Measurements from ENCODE around the gene PRM3. TPM values are rescaled to one million over a fixed set of nuclear protein-coding genes. Genes with fewer than 3 reads are reported as not detected.

The PRM3 gene
- total RNA-seq, 1 donor from 2014 or later: not detected

DNA sequence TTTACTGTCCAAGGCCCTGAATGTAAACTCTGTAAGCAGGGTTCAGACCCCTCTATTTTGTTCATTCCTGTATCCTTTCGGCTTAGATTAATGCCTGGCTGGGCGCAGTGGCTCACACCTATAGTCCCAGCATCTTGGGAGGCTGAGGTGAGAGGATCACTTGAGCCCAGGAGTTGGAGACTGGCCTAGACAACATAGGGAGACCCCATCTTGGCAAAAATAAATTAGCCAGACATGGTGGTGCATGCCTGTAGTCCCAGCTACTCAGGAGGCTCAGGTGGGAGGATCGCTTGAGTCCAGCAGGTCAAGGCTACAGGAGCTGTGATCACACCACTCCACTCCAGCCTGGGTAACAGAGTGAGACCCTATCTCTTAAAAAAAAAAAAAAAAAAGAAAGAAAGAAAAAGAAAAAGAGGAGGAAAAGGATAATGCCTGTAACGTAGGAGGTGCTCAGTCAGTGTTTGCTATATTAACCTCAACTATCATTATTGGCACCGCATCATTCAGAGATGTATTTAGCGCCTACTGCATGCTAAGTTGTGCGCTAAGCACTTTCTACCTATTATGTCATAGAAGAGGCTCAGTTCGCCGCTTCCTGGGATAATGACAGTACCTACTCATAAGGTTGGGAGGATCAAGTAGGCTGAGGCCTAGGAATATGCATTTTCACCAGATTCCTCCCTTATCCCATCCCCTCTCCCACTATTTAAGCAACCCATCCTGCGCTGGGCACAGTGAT is 22.5 kb downstream of the PRM3 start:
- Histone ChIP-seq H3K4me3 (no peak overlapping the region), H3K4me1 (peaks cover 7 to 9% of the 10 kb centered on the region in 2 donors), H3K27me3 (no peaks in the 10 kb centered on the region), H3K36me3 (no peaks in the 10 kb centered on the region), H3K27ac (no peak overlapping the region), H3K9me3 (no peaks in the 10 kb centered on the region)
- intact Hi-C loops (cut with DNase I): loop anchor here (10.0 kb wide), 2 partner anchors 116 to 414 kb away; partner anchors contain the start of gene SNN
- no peak for TF ChIP-seq CTCF (IDR thresholded peaks at IDR 0.05)
- DNase-seq (ENCODE audit: low spot score in 2 of 2): no peak

DNA sequence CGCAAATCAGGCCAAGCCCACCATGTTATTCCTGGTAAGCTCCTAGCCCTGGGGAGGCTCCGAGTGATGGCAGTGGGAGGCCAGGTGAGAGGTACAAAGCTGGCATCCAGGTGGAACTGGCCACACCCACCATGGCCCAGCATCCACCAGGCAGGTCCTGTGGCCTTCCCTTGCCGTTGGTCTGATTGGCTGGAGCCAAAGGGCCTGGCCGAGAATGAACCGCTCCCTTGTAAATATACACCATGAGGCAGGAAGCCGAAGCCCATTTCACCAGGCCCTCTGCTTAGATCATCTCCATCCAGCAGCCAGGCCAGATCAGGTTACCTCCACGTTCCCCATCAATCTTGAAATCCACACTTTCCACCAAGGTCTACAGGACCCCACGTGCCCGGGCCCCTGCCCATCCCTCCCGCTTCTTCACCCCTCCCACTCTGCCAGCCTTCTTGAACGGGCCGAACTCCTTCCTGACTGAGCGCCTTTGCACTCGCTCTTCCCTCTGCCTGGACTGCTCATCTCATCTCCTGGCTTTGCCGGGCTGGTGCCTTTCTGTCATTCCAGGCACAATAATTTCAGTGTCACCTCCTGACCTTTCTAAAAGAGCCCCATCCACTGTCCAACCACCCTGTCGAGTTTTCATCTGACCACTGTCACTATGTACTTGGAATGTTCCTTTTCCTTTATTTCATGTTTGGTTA is 23.2 kb downstream of the PRM3 start:
- intact Hi-C loops (cut with DNase I): loop anchor here (10.0 kb wide), 2 partner anchors 115 to 415 kb away; partner anchors contain the start of gene SNN
- H3K36me3 ChIP-seq: no peaks in the 10 kb centered on the region
- no peak overlapping the region for H3K27ac ChIP-seq
- no peaks in the 10 kb centered on the region for H3K9me3 ChIP-seq
- TF ChIP-seq CTCF (IDR thresholded peaks at IDR 0.05): no peak
- H3K4me1 ChIP-seq: peaks cover 7 to 9% of the 10 kb centered on the region in 2 donors
- no peaks in the 10 kb centered on the region for H3K27me3 ChIP-seq
- no peak overlapping the region for H3K4me3 ChIP-seq
- DNase-seq (ENCODE audit: low spot score in 2 of 2): no peak

GRCh38 chr16:11249233-11250061 is 24.0 kb downstream of the PRM3 start:
- Histone ChIP-seq H3K4me3 (no peak overlapping the region), H3K27ac (no peak overlapping the region), H3K36me3 (no peaks in the 10 kb centered on the region), H3K9me3 (no peaks in the 10 kb centered on the region), H3K27me3 (no peaks in the 10 kb centered on the region), H3K4me1 (peaks cover 3 to 6% of the 10 kb centered on the region in 2 donors)
- no peak for TF ChIP-seq CTCF (IDR thresholded peaks at IDR 0.05)
- DNase-seq (ENCODE audit: low spot score in 2 of 2): no peak
- intact Hi-C loops (cut with DNase I): loop anchor here (10.0 kb wide), 2 partner anchors 115 to 415 kb away; partner anchors contain the start of gene SNN

DNA sequence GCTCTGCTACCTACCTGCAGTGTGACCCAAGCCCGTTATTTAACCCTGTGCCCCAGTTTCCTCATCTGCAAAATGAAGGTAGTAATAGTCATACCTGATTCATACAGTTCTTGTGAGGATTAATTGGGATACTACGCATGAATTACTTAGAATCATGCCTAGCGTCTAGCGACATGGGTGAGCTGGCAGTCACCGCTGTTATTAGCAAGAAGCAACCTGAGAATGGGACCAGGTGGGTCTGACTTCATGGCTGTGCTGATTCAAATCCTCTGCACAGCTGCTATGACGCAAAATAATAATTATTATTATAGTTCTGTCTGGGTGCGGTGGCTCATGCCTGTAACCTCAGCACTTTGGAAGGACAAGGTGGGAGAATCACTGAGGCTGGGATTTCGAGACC is 25.3 kb downstream of the PRM3 start:
- Histone ChIP-seq H3K36me3 (no peaks in the 10 kb centered on the region), H3K27ac (no peak overlapping the region), H3K9me3 (no peaks in the 10 kb centered on the region), H3K27me3 (no peaks in the 10 kb centered on the region), H3K4me1 (no peaks in the 10 kb centered on the region), H3K4me3 (no peak overlapping the region)
- no peak for DNase-seq (ENCODE audit: low spot score in 2 of 2)
- no peak for TF ChIP-seq CTCF (IDR thresholded peaks at IDR 0.05)
- intact Hi-C loops (cut with DNase I): no loop called here

GRCh38 chr16:11245988-11246387 is 27.4 kb downstream of the PRM3 start:
- intact Hi-C loops (cut with DNase I): no loop called here

More at GRCh38 chr16:11245988-11246387, 27.4 kb downstream of the PRM3 start:
- no peak for TF ChIP-seq CTCF (IDR thresholded peaks at IDR 0.05)
- H3K4me3 ChIP-seq: no peak overlapping the region
- DNase-seq (ENCODE audit: low spot score in 2 of 2): no peak
- no peaks in the 10 kb centered on the region for H3K27me3 ChIP-seq
- H3K27ac ChIP-seq: no peak overlapping the region
- H3K36me3 ChIP-seq: no peaks in the 10 kb centered on the region
- no peaks in the 10 kb centered on the region for H3K9me3 ChIP-seq
- H3K4me1 ChIP-seq: no peaks in the 10 kb centered on the region

Measured in ascending aorta (tissue), 2 donors.